ENCODE measurements around the gene TMEM220.

- TF ChIP-seq CTCF (IDR thresholded peaks at IDR 0.05) (no peak), POLR2A (IDR thresholded peaks at IDR 0.05) (no peak), EP300 (IDR thresholded peaks at IDR 0.05) (no peak), POLR2AphosphoS5 (IDR thresholded peaks at IDR 0.05) (peak in 1 of 3 donors; percentile 1)
These were observed 26.8 kb upstream of the TMEM220 start for GRCh38 chr17:10756619-10757018.

Data from stomach (tissue), 4 donors.